ENCODE measurements around the gene GNAS.

The GNAS gene

GRCh38 chr20:58899512-58899911, 47.0 kb downstream of the GNAS start:
- no peak for TF ChIP-seq CTCF (IDR thresholded peaks at IDR 0.05; ENCODE audit: low read length, missing control alignments)
- no peak for DNase-seq (ENCODE audit: low read depth)
- H3K4me3 ChIP-seq (replicated peaks; ENCODE audit: low read depth, low read length): no peak overlapping the region

- TF ChIP-seq CTCF (IDR thresholded peaks at IDR 0.05; ENCODE audit: low read length, missing control alignments): no peak
- DNase-seq (ENCODE audit: low read depth): peak; percentile 24
- no peak overlapping the region for H3K4me3 ChIP-seq (replicated peaks; ENCODE audit: low read depth, low read length)
Measured at GRCh38 chr20:58900397-58900796, 47.9 kb downstream of the GNAS start.

GRCh38 chr20:58901488-58902402, 49.2 kb downstream of the GNAS start:
- no peak for DNase-seq (ENCODE audit: low read depth)
- no peak for TF ChIP-seq CTCF (IDR thresholded peaks at IDR 0.05; ENCODE audit: low read length, missing control alignments)

GRCh38 chr20:58903614-58904013, 51.1 kb downstream of the GNAS start:
- H3K4me3 ChIP-seq (replicated peaks; ENCODE audit: low read depth, low read length): no peak overlapping the region
- TF ChIP-seq CTCF (IDR thresholded peaks at IDR 0.05; ENCODE audit: low read length, missing control alignments): no peak
- DNase-seq (ENCODE audit: low read depth): no peak

More at GRCh38 chr20:58901488-58902402, 49.2 kb downstream of the GNAS start:
- H3K4me3 ChIP-seq (replicated peaks; ENCODE audit: low read depth, low read length): no peak overlapping the region

- no peak for TF ChIP-seq CTCF (IDR thresholded peaks at IDR 0.05; ENCODE audit: low read length, missing control alignments)
- no peak for DNase-seq (ENCODE audit: low read depth)
- H3K4me3 ChIP-seq (replicated peaks; ENCODE audit: low read depth, low read length): no peak overlapping the region
Measured at GRCh38 chr20:58905236-58905635, 52.7 kb downstream of the GNAS start.

GRCh38 chr20:58906111-58906510, 53.6 kb downstream of the GNAS start:
- no peak for TF ChIP-seq CTCF (IDR thresholded peaks at IDR 0.05; ENCODE audit: low read length, missing control alignments)
- H3K4me3 ChIP-seq (replicated peaks; ENCODE audit: low read depth, low read length): no peak overlapping the region
- no peak for DNase-seq (ENCODE audit: low read depth)

- TF ChIP-seq CTCF (IDR thresholded peaks at IDR 0.05; ENCODE audit: low read length, missing control alignments): no peak
- no peak overlapping the region for H3K4me3 ChIP-seq (replicated peaks; ENCODE audit: low read depth, low read length)
- peak; percentile 54 for DNase-seq (ENCODE audit: low read depth)
Measured at GRCh38 chr20:58906894-58907293, 54.4 kb downstream of the GNAS start.

Measured in fibroblast of pulmonary artery (primary cell).